AG09319 (cell line): ENCODE measurements around the gene ACAP3.

Source experiments
- DNase-seq: peaks from one replicate; pipeline ENCODE4 v3.0.0-alpha.2; 2010; ENCODE audit warnings: low read depth; ENCODE audit errors: extremely low read depth
- CTCF ChIP-seq: IDR thresholded peaks from 2 replicates; pipeline ENCODE4 v1.5.1; 2011; ENCODE audit warnings: low read depth, mild to moderate bottlenecking, inconsistent platforms, low read length, moderate library complexity

ACAP3 gene

GRCh38 chr1:1332774-1333480 lies 25.2 kb upstream of the ACAP3 start:
- DNase-seq = no peak
- TF ChIP-seq CTCF = no peak

GRCh38 chr1:1332031-1332755 lies 24.5 kb upstream of the ACAP3 start:
- no peak for TF ChIP-seq CTCF
- DNase-seq = no peak

- TF ChIP-seq CTCF = no peak
- DNase-seq = no peak
Observed at GRCh38 chr1:1331068-1331965, 23.6 kb upstream of the ACAP3 start, which contains the start of gene TAS1R3. Gene TAS1R3 (plus strand): TSS chr1:1331280. CDS start chr1:1331346, 66 bp downstream.

GRCh38 chr1:1330366-1331067 lies 22.8 kb upstream of the ACAP3 start:
- no peak for TF ChIP-seq CTCF
- DNase-seq = no peak

GRCh38 chr1:1329304-1330210 lies 21.8 kb upstream of the ACAP3 start:
- TF ChIP-seq CTCF = no peak
- DNase-seq = no peak

GRCh38 chr1:1328254-1328653 lies 20.5 kb upstream of the ACAP3 start:
- no peak for TF ChIP-seq CTCF

More at GRCh38 chr1:1328254-1328653, 20.5 kb upstream of the ACAP3 start:
- DNase-seq = no peak
